Skeletal muscle tissue (tissue), 4 donors: ENCODE results near the gene SUSD3. TPM values are rescaled to one million over a fixed set of nuclear protein-coding genes. Genes with fewer than 3 reads are reported as not detected.

Source experiments
- H3K27ac ChIP-seq: one replicate; pipeline ENCODE4 v1.7.0; 2013; ENCODE audit warnings: mild to moderate bottlenecking, low read depth, low read length, inconsistent platforms
- H3K27me3 ChIP-seq, 3 donors: one replicate each; pipeline ENCODE4 v1.7.0; 2013; ENCODE audit warnings: low read length in 3 of 3; ENCODE audit not compliant: control insufficient read depth in 3 of 3, insufficient read depth in 3 of 3
- H3K36me3 ChIP-seq, 3 donors: one replicate each; pipeline ENCODE4 v1.7.0; 2013; ENCODE audit warnings: low read length in 3 of 3; ENCODE audit not compliant: control insufficient read depth in 3 of 3, insufficient read depth in 3 of 3
- H3K4me1 ChIP-seq, 3 donors: one replicate each; pipeline ENCODE4 v1.7.0; 2013; ENCODE audit warnings: low read length in 3 of 3, mild to moderate bottlenecking in 3 of 3; ENCODE audit not compliant: control insufficient read depth in 3 of 3, insufficient read depth in 3 of 3
- H3K4me3 ChIP-seq, 3 donors: one replicate each; pipeline ENCODE4 v1.7.0; 2013; ENCODE audit warnings: low read length in 3 of 3
- H3K9ac ChIP-seq, 3 donors: one replicate each; pipeline ENCODE4 v1.7.0; 2013; ENCODE audit warnings: low read length in 3 of 3, mild to moderate bottlenecking in 3 of 3, moderate library complexity in 2 of 3, low read depth in 1 of 3
- H3K9me3 ChIP-seq, 3 donors: one replicate each; pipeline ENCODE4 v1.7.0; 2013; ENCODE audit warnings: low read length in 3 of 3; ENCODE audit not compliant: control insufficient read depth in 3 of 3
- total RNA-seq: library from RNA; depleted of rRNA; stranded (reverse); fragments of >200 nt; gene quantifications from one replicate; pipeline ENCODE4 v1.2.3, GENCODE V29; 2014
- donor health status: Osteomylitis.

SUSD3 gene
- total RNA-seq, 1 donor from 2014 or later: 2.6 TPM

- H3K9me3 ChIP-seq: no peaks in the 10 kb centered on the region
- H3K9ac ChIP-seq: no peak overlapping the region
- H3K4me1 ChIP-seq: peaks cover 0 to 3% (median 0%) of the 10 kb centered on the region in 3 donors
- peaks cover 0 to 7% (median 0%) of the 10 kb centered on the region in 3 donors for H3K27me3 ChIP-seq
- no peaks in the 10 kb centered on the region for H3K36me3 ChIP-seq
- no peak overlapping the region for H3K4me3 ChIP-seq
- no peak overlapping the region for H3K27ac ChIP-seq
These were observed 30.0 kb upstream of the SUSD3 start for GRCh38 chr9:93028448-93029006.

GRCh38 chr9:93030642-93031628 is 27.6 kb upstream of the SUSD3 start:
- peaks cover 0 to 11% (median 3%) of the 10 kb centered on the region in 3 donors for H3K27me3 ChIP-seq
- H3K27ac ChIP-seq: no peak overlapping the region
- H3K36me3 ChIP-seq: no peaks in the 10 kb centered on the region
- H3K9ac ChIP-seq: no peak overlapping the region
- H3K9me3 ChIP-seq: no peaks in the 10 kb centered on the region
- peaks cover 0 to 3% (median 0%) of the 10 kb centered on the region in 3 donors for H3K4me1 ChIP-seq
- no peak overlapping the region for H3K4me3 ChIP-seq

GRCh38 chr9:93031629-93032430 is 26.7 kb upstream of the SUSD3 start:
- H3K9me3 ChIP-seq: no peaks in the 10 kb centered on the region
- peaks cover 0 to 3% (median 0%) of the 10 kb centered on the region in 3 donors for H3K4me1 ChIP-seq
- H3K4me3 ChIP-seq: no peak overlapping the region
- H3K36me3 ChIP-seq: no peaks in the 10 kb centered on the region
- no peak overlapping the region for H3K9ac ChIP-seq
- H3K27me3 ChIP-seq: peaks cover 0 to 11% (median 3%) of the 10 kb centered on the region in 3 donors
- H3K27ac ChIP-seq: no peak overlapping the region

- H3K4me1 ChIP-seq: peaks cover 0 to 3% (median 0%) of the 10 kb centered on the region in 3 donors
- H3K9ac ChIP-seq: no peak overlapping the region
- peaks cover 0 to 11% (median 3%) of the 10 kb centered on the region in 3 donors for H3K27me3 ChIP-seq
- H3K36me3 ChIP-seq: no peaks in the 10 kb centered on the region
- no peak overlapping the region for H3K4me3 ChIP-seq
- H3K27ac ChIP-seq: no peak overlapping the region
- no peaks in the 10 kb centered on the region for H3K9me3 ChIP-seq
These were observed 26.0 kb upstream of the SUSD3 start for GRCh38 chr9:93032545-93032944.

- Histone ChIP-seq H3K36me3 (no peaks in the 10 kb centered on the region), H3K9ac (no peak overlapping the region), H3K4me1 (peaks cover 0 to 3% (median 0%) of the 10 kb centered on the region in 3 donors), H3K27ac (no peak overlapping the region), H3K9me3 (no peaks in the 10 kb centered on the region), H3K4me3 (no peak overlapping the region), H3K27me3 (peaks cover 0 to 11% (median 3%) of the 10 kb centered on the region in 3 donors)
These were observed 25.0 kb upstream of the SUSD3 start for GRCh38 chr9:93033531-93033930.

- Histone ChIP-seq H3K9me3 (no peaks in the 10 kb centered on the region), H3K4me3 (no peak overlapping the region), H3K27ac (no peak overlapping the region), H3K27me3 (peaks cover 0 to 11% (median 3%) of the 10 kb centered on the region in 3 donors), H3K4me1 (peaks cover 0 to 3% (median 0%) of the 10 kb centered on the region in 3 donors), H3K36me3 (no peaks in the 10 kb centered on the region), H3K9ac (no peak overlapping the region)
These were observed 23.3 kb upstream of the SUSD3 start for GRCh38 chr9:93035106-93035660.

- Histone ChIP-seq H3K4me3 (no peak overlapping the region), H3K27me3 (peaks cover 0 to 11% (median 3%) of the 10 kb centered on the region in 3 donors), H3K4me1 (peaks cover 0 to 3% (median 0%) of the 10 kb centered on the region in 3 donors), H3K27ac (no peak overlapping the region), H3K36me3 (no peaks in the 10 kb centered on the region), H3K9me3 (no peaks in the 10 kb centered on the region), H3K9ac (no peak overlapping the region)
These were observed 22.6 kb upstream of the SUSD3 start for GRCh38 chr9:93035821-93036351.

- Histone ChIP-seq H3K4me1 (no peaks in the 10 kb centered on the region), H3K27ac (no peak overlapping the region), H3K9ac (no peak overlapping the region), H3K36me3 (no peaks in the 10 kb centered on the region), H3K4me3 (no peak overlapping the region), H3K27me3 (peaks cover 0 to 7% (median 3%) of the 10 kb centered on the region in 3 donors), H3K9me3 (no peaks in the 10 kb centered on the region)
These were observed 21.5 kb upstream of the SUSD3 start for GRCh38 chr9:93036887-93037475.

GRCh38 chr9:93037476-93037971 is 21.0 kb upstream of the SUSD3 start:
- Histone ChIP-seq H3K4me3 (no peak overlapping the region), H3K36me3 (no peaks in the 10 kb centered on the region), H3K9me3 (no peaks in the 10 kb centered on the region), H3K4me1 (no peaks in the 10 kb centered on the region), H3K9ac (no peak overlapping the region), H3K27ac (no peak overlapping the region), H3K27me3 (peaks cover 0 to 6% (median 3%) of the 10 kb centered on the region in 3 donors)
